ENCODE data around the gene C17orf50.

DNA sequence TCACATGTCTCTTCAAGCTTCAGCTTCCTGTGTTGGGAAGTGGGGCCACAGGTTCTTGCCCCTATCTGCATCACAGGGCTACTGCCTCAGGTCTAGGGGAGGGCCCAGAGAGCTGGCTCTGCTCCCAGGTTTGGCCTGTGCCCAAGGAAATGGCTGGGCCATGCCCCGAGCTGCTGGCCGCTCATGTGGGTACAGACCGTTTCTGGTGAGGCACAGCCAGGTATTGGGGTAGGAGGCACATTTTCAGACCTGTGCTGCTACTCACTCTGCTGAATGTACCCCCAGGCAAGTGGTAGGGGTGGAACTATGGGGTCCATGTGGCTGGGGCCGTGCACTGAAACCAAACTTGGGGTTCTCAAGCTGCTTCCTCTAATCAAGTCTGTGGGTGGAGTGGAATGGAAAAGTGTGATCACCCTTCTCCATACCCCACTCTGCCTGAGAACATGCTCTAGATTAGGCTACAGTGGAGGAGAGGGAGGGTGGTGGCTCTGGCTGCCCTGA, 12.3 kb upstream of the C17orf50 start:
- TF ChIP-seq POLR2AphosphoS5 (IDR thresholded peaks at IDR 0.05; ENCODE audit: low read depth, low read length) (no peak), TAF1 (IDR thresholded peaks at IDR 0.05; ENCODE audit: borderline replicate concordance, low read depth, low read length) (no peak), POLR2A (IDR thresholded peaks at IDR 0.05; ENCODE audit: low read depth, low read length) (no peak)
